Glutamatergic neuron (in vitro differentiated cells): ENCODE data around the gene MPZL2. TPM values are rescaled to one million over a fixed set of nuclear protein-coding genes. Genes with fewer than 3 reads are reported as not detected.
"Not testable (repeated sequence)": the region's sequence is repeated elsewhere in the genome, so short reads cannot be mapped to it uniquely, and the experiment has no call there.

Experiments used
- DNase-seq: peaks from one replicate; pipeline ENCODE4 v3.0.0; 2022
- H3K27ac Mint-ChIP-seq: one replicate; pipeline ENCODE4 v1.8.0; 2020; ENCODE audit warnings: mild to moderate bottlenecking, mixed read lengths, inconsistent platforms; ENCODE audit not compliant: unreplicated experiment
- H3K27me3 Mint-ChIP-seq: one replicate; pipeline ENCODE4 v1.8.0; 2020; ENCODE audit warnings: mild to moderate bottlenecking, moderate library complexity, mixed read lengths, inconsistent platforms; ENCODE audit not compliant: unreplicated experiment
- H3K36me3 Mint-ChIP-seq: one replicate; pipeline ENCODE4 v1.8.0; 2020; ENCODE audit warnings: mild to moderate bottlenecking, mixed read lengths, inconsistent platforms; ENCODE audit not compliant: unreplicated experiment
- H3K4me1 Mint-ChIP-seq: one replicate; pipeline ENCODE4 v1.8.0; 2020; ENCODE audit warnings: mild to moderate bottlenecking, low read depth, mixed read lengths, inconsistent platforms; ENCODE audit not compliant: unreplicated experiment
- H3K4me3 Mint-ChIP-seq: one replicate; pipeline ENCODE4 v1.8.0; 2020; ENCODE audit warnings: mild to moderate bottlenecking, mixed read lengths, inconsistent platforms; ENCODE audit not compliant: unreplicated experiment
- H3K9me3 Mint-ChIP-seq: one replicate; pipeline ENCODE4 v1.8.0; 2020; ENCODE audit warnings: mild to moderate bottlenecking, moderate library complexity, mixed read lengths, inconsistent platforms; ENCODE audit not compliant: unreplicated experiment
- CTCF ChIP-seq: fragments of 200-600 bp; sonication (generic); IDR thresholded peaks from one replicate; pipeline ENCODE4 v1.5.0; 2021; ENCODE audit not compliant: partially characterized antibody, unreplicated experiment
- total RNA-seq: library from RNA; stranded (reverse); fragmentation: NEBNext Ultra II Directional; extraction: Animal tissue kit (Norgen Biotek cat#: 25700); gene quantifications from one replicate; pipeline ENCODE4 v1.2.1, GENCODE V29; 2021; ENCODE audit not compliant: unreplicated experiment

The MPZL2 gene
- total RNA-seq, 1 donor from 2014 or later = not detected

GRCh38 chr11:118310271-118310670 lies 46.2 kb upstream of the MPZL2 start:
- H3K27ac Mint-ChIP-seq = no peak overlapping the region
- peaks cover 16% of the 10 kb centered on the region for H3K4me1 Mint-ChIP-seq
- no peak overlapping the region for H3K4me3 Mint-ChIP-seq
- peaks cover 2% of the 10 kb centered on the region for H3K9me3 Mint-ChIP-seq
- TF ChIP-seq CTCF = no peak
- no peak for DNase-seq
- H3K36me3 Mint-ChIP-seq = no peaks in the 10 kb centered on the region
- peaks cover 5% of the 10 kb centered on the region for H3K27me3 Mint-ChIP-seq

GRCh38 chr11:118308995-118309528 lies 45.0 kb upstream of the MPZL2 start:
- H3K9me3 Mint-ChIP-seq, H3K27ac Mint-ChIP-seq, H3K36me3 Mint-ChIP-seq, DNase-seq, H3K27me3 Mint-ChIP-seq, H3K4me3 Mint-ChIP-seq, H3K4me1 Mint-ChIP-seq: not testable (repeated sequence)

GRCh38 chr11:118306556-118306955 lies 42.5 kb upstream of the MPZL2 start:
- Mint-ChIP-seq H3K9me3 (peaks cover 3% of the 10 kb centered on the region), H3K27ac (no peak overlapping the region), H3K4me1 (no peaks in the 10 kb centered on the region), H3K27me3 (no peaks in the 10 kb centered on the region), H3K36me3 (no peaks in the 10 kb centered on the region), H3K4me3 (no peak overlapping the region)
- no peak for TF ChIP-seq CTCF
- no peak for DNase-seq

DNA sequence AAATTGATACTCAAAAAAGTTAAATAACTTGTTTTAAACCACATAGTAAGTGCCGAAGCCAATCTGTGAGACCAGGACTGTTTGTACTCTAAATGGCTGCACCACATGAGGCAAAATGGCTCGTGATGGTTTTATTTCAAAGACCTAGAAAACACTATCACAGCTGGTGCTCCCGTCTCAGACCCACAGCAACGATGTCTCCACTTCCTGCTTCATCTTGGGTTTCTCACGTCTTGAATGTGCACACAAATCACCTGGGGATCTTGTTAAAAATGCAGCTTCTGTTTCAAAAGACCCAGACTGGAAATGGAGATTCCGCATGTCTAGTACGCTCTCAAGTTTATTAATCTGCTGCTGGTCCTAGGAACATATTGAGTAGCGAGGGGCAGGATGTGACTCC lies 41.6 kb upstream of the MPZL2 start:
- no peak for DNase-seq
- Mint-ChIP-seq H3K36me3 (no peaks in the 10 kb centered on the region), H3K4me3 (no peak overlapping the region), H3K9me3 (peaks cover 3% of the 10 kb centered on the region), H3K4me1 (no peaks in the 10 kb centered on the region), H3K27me3 (no peaks in the 10 kb centered on the region), H3K27ac (no peak overlapping the region)
- TF ChIP-seq CTCF = no peak

GRCh38 chr11:118304568-118305248 lies 40.6 kb upstream of the MPZL2 start, which contains the start of gene CD3E:
Gene CD3E, plus strand, starts transcription at chr11:118304730. Its CDS starts 223 bp downstream, at chr11:118304953.
- no peak for TF ChIP-seq CTCF

More at GRCh38 chr11:118304568-118305248, 40.6 kb upstream of the MPZL2 start, which contains the start of gene CD3E:
- Mint-ChIP-seq H3K36me3 (no peaks in the 10 kb centered on the region), H3K4me1 (no peaks in the 10 kb centered on the region), H3K27me3 (no peaks in the 10 kb centered on the region), H3K9me3 (peaks cover 3% of the 10 kb centered on the region), H3K27ac (no peak within 1 kb of the TSS), H3K4me3 (no peak within 1 kb of the TSS)
- DNase-seq = no peak
